GM12801 (cell line): ENCODE measurements around the gene VTN.

Source experiments
- TF ChIP-seq, protein P1 (sequence below): IDR thresholded peaks from one replicate; pipeline ENCODE4 v1.5.1; 2011; ENCODE audit warnings: control low read depth; ENCODE audit not compliant: insufficient read length; ENCODE audit errors: extremely low read depth

The VTN gene, protein sequence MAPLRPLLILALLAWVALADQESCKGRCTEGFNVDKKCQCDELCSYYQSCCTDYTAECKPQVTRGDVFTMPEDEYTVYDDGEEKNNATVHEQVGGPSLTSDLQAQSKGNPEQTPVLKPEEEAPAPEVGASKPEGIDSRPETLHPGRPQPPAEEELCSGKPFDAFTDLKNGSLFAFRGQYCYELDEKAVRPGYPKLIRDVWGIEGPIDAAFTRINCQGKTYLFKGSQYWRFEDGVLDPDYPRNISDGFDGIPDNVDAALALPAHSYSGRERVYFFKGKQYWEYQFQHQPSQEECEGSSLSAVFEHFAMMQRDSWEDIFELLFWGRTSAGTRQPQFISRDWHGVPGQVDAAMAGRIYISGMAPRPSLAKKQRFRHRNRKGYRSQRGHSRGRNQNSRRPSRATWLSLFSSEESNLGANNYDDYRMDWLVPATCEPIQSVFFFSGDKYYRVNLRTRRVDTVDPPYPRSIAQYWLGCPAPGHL

DNA sequence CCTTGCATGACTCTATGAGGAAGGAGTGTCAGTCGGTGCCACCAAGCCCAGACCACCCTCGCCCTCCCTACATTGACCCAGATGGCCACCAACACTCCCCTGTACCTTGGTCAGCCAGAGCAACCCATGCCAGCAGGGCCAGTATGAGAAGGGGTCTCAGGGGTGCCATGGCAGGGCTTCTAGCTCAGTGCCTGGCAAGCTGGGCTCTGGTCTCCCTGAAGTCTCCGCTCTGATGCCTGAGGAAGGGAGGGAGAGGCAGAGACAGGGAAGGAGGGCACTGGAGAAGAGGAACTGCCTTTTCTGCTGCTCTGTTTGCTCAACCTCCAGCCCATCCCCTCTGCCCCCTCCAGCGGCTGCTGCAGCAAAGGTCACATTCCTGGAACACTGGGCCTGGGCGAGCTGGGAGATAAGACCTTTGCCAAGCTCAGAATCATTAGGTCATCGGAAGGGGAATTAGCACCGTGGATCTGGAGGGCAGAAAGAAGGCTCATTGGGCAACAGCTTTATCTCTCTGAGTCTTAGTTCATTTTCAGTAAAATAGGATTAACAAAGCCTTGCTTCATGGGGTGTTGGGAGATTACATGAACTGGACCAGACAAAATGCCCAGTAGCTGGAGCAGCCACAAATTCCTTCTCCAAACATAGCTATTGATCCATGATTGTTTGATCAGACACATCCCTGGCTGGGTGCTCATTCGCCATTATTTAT, at the start of gene VTN:
TSS of gene VTN (minus strand) at position 273 of the 709 bp plus-strand sequence. CDS start at position 169, 104 bp downstream.
- TF ChIP-seq, protein P1, sequence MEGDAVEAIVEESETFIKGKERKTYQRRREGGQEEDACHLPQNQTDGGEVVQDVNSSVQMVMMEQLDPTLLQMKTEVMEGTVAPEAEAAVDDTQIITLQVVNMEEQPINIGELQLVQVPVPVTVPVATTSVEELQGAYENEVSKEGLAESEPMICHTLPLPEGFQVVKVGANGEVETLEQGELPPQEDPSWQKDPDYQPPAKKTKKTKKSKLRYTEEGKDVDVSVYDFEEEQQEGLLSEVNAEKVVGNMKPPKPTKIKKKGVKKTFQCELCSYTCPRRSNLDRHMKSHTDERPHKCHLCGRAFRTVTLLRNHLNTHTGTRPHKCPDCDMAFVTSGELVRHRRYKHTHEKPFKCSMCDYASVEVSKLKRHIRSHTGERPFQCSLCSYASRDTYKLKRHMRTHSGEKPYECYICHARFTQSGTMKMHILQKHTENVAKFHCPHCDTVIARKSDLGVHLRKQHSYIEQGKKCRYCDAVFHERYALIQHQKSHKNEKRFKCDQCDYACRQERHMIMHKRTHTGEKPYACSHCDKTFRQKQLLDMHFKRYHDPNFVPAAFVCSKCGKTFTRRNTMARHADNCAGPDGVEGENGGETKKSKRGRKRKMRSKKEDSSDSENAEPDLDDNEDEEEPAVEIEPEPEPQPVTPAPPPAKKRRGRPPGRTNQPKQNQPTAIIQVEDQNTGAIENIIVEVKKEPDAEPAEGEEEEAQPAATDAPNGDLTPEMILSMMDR, result no peak

DNA sequence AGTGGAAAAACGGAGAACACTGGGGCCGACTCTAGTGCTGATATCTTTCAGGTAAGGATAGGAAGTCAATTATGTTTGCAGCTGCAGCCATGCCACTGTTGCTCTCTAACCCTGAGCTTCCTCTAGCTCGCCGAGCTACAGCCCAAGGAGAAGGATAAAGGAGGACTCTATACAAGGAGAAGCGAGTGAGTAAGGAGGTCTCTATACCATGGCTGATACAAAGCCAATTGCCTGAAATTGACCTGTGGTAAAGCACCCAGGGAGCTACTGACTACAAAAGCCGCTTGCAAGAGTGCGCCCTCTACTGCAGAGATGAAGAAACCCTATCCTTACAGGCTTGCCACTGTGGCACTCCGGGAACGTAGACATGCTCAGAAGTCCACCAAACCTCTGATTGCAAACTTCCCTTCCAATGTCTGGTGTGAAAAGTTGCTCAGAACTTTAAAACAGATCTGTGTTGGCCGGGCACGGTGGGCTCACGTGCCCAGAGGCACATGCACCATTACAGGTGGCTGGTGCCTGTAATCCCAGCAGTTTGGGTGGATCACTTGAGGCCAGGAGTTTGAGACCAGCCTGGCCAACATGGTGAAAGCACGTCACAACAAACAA, 46.7 kb upstream of the VTN start:
- TF ChIP-seq, protein P1, result no peak

DNA sequence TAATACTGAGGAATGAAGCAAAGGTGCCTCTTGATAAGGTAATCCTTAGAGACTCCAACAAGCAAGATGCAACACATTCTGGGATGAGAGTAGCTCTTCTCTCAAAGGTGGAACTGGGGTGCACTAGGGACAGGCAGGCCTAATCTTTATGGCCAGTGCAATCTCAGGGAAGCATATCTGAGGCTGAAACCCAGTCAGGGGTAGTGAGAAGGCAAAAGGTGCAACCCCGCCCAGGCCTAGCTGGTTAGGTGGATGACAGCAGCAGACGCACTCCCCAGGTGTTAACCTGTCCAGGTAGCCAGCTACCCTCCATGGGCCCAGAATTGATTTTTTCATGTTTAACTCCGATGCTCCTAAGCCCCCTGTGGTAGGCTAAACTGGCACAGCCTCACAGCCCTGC, 45.8 kb upstream of the VTN start:
- TF ChIP-seq, protein P1, result no peak

DNA sequence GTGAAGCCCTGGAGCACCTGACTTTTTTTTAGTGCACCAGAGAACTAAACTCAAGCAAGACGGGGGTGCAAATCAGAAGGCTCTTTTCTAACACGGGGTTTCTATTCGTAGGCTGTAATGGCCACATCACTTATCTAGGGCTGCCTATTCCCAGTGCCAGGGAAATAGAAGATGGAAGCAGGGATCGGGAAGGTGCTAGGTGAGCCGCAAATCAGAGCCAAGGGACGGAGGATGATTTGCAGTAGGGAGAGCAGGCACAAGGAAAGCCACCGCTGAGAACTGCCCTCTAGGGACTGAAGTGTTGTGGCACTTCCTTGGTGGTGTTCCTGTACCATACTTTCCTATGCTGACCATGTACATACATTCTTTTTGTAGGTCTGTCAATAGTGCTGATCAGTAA, 43.7 kb upstream of the VTN start:
- TF ChIP-seq, protein P1, result no peak

DNA sequence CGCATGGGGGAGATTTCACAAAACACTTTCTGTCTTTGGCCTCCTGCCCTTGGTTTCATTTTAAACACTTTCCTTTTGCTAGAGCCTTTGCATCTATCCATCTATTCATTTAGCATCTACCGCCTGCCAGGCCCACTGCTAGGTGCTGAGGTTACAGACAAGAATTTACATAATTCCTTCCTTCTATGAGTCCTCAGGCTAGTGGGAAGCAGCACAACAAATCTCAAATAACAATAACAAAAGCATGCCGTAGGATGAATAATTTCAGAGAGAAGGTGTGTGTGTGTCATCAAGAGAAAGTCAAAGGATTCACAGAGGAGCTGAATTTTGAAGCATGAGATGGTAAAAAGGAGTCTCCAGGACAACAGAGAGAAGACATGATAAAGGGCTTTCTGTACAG, 42.0 kb upstream of the VTN start:
- TF ChIP-seq, protein P1, result no peak

DNA sequence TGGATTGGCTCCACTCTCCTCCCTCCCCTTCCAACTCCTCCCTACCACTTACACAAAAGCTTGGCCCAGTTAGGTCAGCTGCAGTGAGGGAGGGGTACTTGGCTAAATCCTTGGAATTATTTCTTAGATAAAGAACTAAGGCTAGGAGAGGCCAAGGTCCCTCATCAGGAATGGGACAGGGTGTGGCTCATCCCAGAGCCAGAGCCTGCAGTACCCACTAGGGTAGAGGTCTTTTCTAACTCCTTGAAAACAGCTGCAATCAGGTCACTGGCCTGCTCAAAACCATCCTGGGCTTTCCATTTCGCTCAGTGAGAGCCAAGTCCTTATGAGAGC, 37.8 kb upstream of the VTN start:
- TF ChIP-seq, protein P1, result no peak
